HEK293 (cell line): Measurements from ENCODE around the gene PGBD5.

ENCODE experiments used
- HOXA7 ChIP-seq: sonication (generic); formaldehyde crosslinking; IDR thresholded peaks from 2 replicates; pipeline ENCODE4 v1.8.1; 2022; ENCODE audit warnings: missing genetic modification reagents, borderline replicate concordance
- KLF1 ChIP-seq: fragments of 450-650 bp; formaldehyde crosslinking; IDR thresholded peaks from 2 replicates; pipeline ENCODE4 v1.5.1; 2016; ENCODE audit warnings: missing biosample characterization, missing genetic modification characterization
- MYNN ChIP-seq: fragments of 450-650 bp; formaldehyde crosslinking; IDR thresholded peaks from 2 replicates; pipeline ENCODE4 v1.5.1; 2016; ENCODE audit warnings: missing biosample characterization, missing genetic modification characterization, borderline replicate concordance
- REPIN1 ChIP-seq: fragments of 450-650 bp; formaldehyde crosslinking; IDR thresholded peaks from 2 replicates; pipeline ENCODE4 v1.5.1; 2017; ENCODE audit warnings: missing biosample characterization, missing genetic modification characterization, low read depth
- YY1 ChIP-seq: fragments of 450-650 bp; formaldehyde crosslinking; IDR thresholded peaks from 2 replicates; pipeline ENCODE4 v1.5.1; 2018; ENCODE audit warnings: missing biosample characterization, missing genetic modification characterization
- TF ChIP-seq, protein P1 (sequence below): fragments of 450-650 bp; formaldehyde crosslinking; IDR thresholded peaks from 2 replicates; pipeline ENCODE4 v1.5.1; 2016; ENCODE audit warnings: missing biosample characterization, missing genetic modification characterization
- TF ChIP-seq, protein P2 (sequence below): fragments of 450-650 bp; formaldehyde crosslinking; IDR thresholded peaks from 2 replicates; pipeline ENCODE4 v1.5.1; 2016; ENCODE audit warnings: missing biosample characterization, missing genetic modification characterization
- TF ChIP-seq, protein P3 (sequence below): fragments of 450-650 bp; formaldehyde crosslinking; IDR thresholded peaks from 2 replicates; pipeline ENCODE4 v1.5.1; 2016; ENCODE audit warnings: missing biosample characterization, missing genetic modification characterization
- TF ChIP-seq, protein P4 (sequence below): fragments of 450-650 bp; formaldehyde crosslinking; IDR thresholded peaks from 2 replicates; pipeline ENCODE4 v1.5.1; 2016; ENCODE audit warnings: missing biosample characterization, missing genetic modification characterization

DNA sequence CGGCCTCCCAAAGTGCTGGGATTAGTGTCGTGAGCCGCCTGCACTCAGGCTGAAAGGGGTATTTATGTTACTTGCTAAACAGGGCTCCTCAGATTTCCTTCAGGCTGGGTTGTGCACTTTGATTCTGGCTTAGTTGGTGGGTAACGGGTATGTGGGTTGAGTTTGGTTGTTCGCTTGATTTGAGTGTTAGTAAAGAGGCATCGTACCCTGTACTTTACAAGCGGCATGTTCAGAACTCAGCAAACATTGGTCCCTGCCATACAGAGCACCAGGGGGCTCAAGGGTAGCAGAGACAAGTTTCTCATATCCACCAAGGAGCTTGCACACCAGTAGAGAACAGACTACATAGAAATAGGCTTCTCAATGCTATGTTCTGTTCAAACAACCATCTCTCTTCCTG lies 147.8 kb downstream of the PGBD5 start:
- TF ChIP-seq, protein P1, sequence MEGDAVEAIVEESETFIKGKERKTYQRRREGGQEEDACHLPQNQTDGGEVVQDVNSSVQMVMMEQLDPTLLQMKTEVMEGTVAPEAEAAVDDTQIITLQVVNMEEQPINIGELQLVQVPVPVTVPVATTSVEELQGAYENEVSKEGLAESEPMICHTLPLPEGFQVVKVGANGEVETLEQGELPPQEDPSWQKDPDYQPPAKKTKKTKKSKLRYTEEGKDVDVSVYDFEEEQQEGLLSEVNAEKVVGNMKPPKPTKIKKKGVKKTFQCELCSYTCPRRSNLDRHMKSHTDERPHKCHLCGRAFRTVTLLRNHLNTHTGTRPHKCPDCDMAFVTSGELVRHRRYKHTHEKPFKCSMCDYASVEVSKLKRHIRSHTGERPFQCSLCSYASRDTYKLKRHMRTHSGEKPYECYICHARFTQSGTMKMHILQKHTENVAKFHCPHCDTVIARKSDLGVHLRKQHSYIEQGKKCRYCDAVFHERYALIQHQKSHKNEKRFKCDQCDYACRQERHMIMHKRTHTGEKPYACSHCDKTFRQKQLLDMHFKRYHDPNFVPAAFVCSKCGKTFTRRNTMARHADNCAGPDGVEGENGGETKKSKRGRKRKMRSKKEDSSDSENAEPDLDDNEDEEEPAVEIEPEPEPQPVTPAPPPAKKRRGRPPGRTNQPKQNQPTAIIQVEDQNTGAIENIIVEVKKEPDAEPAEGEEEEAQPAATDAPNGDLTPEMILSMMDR: no peak
- TF ChIP-seq, protein P2, sequence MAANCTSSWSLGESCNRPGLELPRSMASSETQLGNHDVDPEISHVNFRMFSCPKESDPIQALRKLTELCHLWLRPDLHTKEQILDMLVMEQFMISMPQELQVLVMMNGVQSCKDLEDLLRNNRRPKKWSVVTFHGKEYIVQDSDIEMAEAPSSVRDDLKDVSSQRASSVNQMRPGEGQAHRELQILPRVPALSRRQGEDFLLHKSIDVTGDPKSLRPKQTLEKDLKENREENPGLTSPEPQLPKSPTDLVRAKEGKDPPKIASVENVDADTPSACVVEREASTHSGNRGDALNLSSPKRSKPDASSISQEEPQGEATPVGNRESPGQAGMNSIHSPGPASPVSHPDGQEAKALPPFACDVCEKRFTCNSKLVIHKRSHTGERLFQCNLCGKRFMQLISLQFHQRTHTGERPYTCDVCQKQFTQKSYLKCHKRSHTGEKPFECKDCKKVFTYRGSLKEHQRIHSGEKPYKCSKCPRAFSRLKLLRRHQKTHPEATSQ (tag by site-specific recombination): no peak
- TF ChIP-seq HOXA7 (CRISPR knock-in tag) (no peak), YY1 (tag by site-specific recombination) (no peak), REPIN1 (tag by site-specific recombination) (no peak), KLF1 (tag by site-specific recombination) (no peak), MYNN (tag by site-specific recombination) (no peak)
- TF ChIP-seq, protein P3, sequence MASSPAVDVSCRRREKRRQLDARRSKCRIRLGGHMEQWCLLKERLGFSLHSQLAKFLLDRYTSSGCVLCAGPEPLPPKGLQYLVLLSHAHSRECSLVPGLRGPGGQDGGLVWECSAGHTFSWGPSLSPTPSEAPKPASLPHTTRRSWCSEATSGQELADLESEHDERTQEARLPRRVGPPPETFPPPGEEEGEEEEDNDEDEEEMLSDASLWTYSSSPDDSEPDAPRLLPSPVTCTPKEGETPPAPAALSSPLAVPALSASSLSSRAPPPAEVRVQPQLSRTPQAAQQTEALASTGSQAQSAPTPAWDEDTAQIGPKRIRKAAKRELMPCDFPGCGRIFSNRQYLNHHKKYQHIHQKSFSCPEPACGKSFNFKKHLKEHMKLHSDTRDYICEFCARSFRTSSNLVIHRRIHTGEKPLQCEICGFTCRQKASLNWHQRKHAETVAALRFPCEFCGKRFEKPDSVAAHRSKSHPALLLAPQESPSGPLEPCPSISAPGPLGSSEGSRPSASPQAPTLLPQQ (tag by site-specific recombination): no peak
- TF ChIP-seq, protein P4, sequence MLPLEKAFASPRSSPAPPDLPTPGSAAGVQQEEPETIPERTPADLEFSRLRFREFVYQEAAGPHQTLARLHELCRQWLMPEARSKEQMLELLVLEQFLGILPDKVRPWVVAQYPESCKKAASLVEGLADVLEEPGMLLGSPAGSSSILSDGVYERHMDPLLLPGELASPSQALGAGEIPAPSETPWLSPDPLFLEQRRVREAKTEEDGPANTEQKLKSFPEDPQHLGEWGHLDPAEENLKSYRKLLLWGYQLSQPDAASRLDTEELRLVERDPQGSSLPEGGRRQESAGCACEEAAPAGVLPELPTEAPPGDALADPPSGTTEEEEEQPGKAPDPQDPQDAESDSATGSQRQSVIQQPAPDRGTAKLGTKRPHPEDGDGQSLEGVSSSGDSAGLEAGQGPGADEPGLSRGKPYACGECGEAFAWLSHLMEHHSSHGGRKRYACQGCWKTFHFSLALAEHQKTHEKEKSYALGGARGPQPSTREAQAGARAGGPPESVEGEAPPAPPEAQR (tag by site-specific recombination): no peak
